GM21447 (cell line): Measurements from ENCODE around the gene NPAS3.

Source experiments
- ATAC-seq: cut with Tn5 transposase; IDR thresholded peaks from one replicate; pipeline ENCODE4 v1.9.1; 2021; ENCODE audit not compliant: unreplicated experiment

Gene NPAS3

GRCh38 chr14:33249233-33249820 is 310.6 kb downstream of the NPAS3 start:
- ATAC-seq: no peak

GRCh38 chr14:33250963-33251362 is 312.3 kb downstream of the NPAS3 start:
- ATAC-seq: no peak

GRCh38 chr14:33254342-33254741 is 315.7 kb downstream of the NPAS3 start:
- ATAC-seq: no peak

GRCh38 chr14:33254861-33255395 is 316.2 kb downstream of the NPAS3 start:
- no peak for ATAC-seq

GRCh38 chr14:33257796-33258195 is 319.1 kb downstream of the NPAS3 start:
- ATAC-seq: no peak

GRCh38 chr14:33259764-33260163 is 321.1 kb downstream of the NPAS3 start:
- no peak for ATAC-seq

GRCh38 chr14:33271216-33271615 is 332.5 kb downstream of the NPAS3 start:
- no peak for ATAC-seq

- no peak for ATAC-seq
These were observed 333.2 kb downstream of the NPAS3 start for GRCh38 chr14:33271891-33272290.

- ATAC-seq: no peak
These were observed 335.3 kb downstream of the NPAS3 start for GRCh38 chr14:33273978-33274377.

GRCh38 chr14:33275879-33276278 is 337.2 kb downstream of the NPAS3 start:
- ATAC-seq: no peak

- no peak for ATAC-seq
These were observed 341.2 kb downstream of the NPAS3 start for GRCh38 chr14:33279865-33280264.

- no peak for ATAC-seq
These were observed 342.0 kb downstream of the NPAS3 start for GRCh38 chr14:33280646-33281045.

- no peak for ATAC-seq
These were observed 343.9 kb downstream of the NPAS3 start for GRCh38 chr14:33282331-33283230.

GRCh38 chr14:33285902-33286700 is 347.4 kb downstream of the NPAS3 start:
- no peak for ATAC-seq

GRCh38 chr14:33287189-33287588 is 348.5 kb downstream of the NPAS3 start:
- no peak for ATAC-seq

GRCh38 chr14:33290641-33291040 is 352.0 kb downstream of the NPAS3 start:
- ATAC-seq: no peak

GRCh38 chr14:33291529-33292104 is 352.9 kb downstream of the NPAS3 start:
- no peak for ATAC-seq

GRCh38 chr14:33294419-33294818 is 355.7 kb downstream of the NPAS3 start:
- no peak for ATAC-seq

GRCh38 chr14:33297565-33297964 is 358.9 kb downstream of the NPAS3 start:
- ATAC-seq: no peak

- no peak for ATAC-seq
These were observed 369.1 kb downstream of the NPAS3 start for GRCh38 chr14:33307691-33308251.

- ATAC-seq: no peak
These were observed 370.4 kb downstream of the NPAS3 start for GRCh38 chr14:33309106-33309505.
